Activated CD4-positive, alpha-beta T cell treated with anti-CD3 and anti-CD28 coated beads for 24 hours (primary cell): ENCODE results near the gene RARRES2.
"Not testable (repeated sequence)": the region's sequence is repeated elsewhere in the genome, so short reads cannot be mapped to it uniquely, and the experiment has no call there.

Experiments used
- DNase-seq, 2 donors: peaks; one replicate each; pipeline ENCODE4 v3.0.0-alpha.2; 2020; ENCODE audit warnings: low read depth in 2 of 2

Gene RARRES2

DNA sequence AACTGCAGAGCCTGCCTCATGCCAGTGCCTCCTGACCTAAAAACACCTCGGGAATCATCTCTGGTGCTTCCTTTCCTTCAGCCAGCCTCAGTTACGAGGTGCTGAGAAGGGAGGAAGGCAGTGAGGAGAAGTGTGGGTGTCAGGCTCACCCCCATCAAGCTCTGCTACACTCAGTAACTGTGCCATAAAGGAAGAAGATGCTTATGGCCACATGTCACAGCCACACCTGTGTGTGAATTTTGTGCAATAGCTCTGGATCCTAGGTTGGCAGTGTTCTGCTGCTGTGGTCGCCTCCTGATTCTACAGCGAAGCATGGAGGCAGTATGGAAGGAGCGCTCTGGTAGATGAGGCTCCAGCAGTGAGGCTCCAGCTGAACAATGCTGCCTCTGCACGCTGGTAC, 52.6 kb downstream of the RARRES2 start:
- DNase-seq: not testable (repeated sequence)
